Endodermal cell (in vitro differentiated cells): ENCODE measurements around the gene CDC123. TPM values are rescaled to one million over a fixed set of nuclear protein-coding genes. Genes with fewer than 3 reads are reported as not detected.

Experiments used
- DNase-seq: peaks from one replicate; pipeline ENCODE4 v3.0.0-alpha.2; 2017
- H3K27ac ChIP-seq: 2 replicates; pipeline ENCODE4 v1.5.1; 2013; ENCODE audit warnings: mild to moderate bottlenecking, low read depth, low read length, moderate library complexity
- H3K27me3 ChIP-seq: 2 replicates; pipeline ENCODE4 v1.6.1; 2013; ENCODE audit warnings: mild to moderate bottlenecking, low read length, moderate library complexity; ENCODE audit not compliant: insufficient read depth, control insufficient read depth, poor library complexity, severe bottlenecking
- H3K36me3 ChIP-seq: 2 replicates; pipeline ENCODE4 v1.7.0; 2013; ENCODE audit warnings: mild to moderate bottlenecking, low read length, moderate library complexity; ENCODE audit not compliant: control insufficient read depth, insufficient read depth
- H3K4me1 ChIP-seq: one replicate; pipeline ENCODE4 v1.7.0; 2013; ENCODE audit warnings: low read length; ENCODE audit not compliant: control insufficient read depth, insufficient read depth
- H3K4me3 ChIP-seq: 2 replicates; pipeline ENCODE4 v1.5.1; 2013; ENCODE audit warnings: mild to moderate bottlenecking, low read length, moderate library complexity
- H3K9ac ChIP-seq: 2 replicates; pipeline ENCODE4 v1.6.1; 2013; ENCODE audit warnings: mild to moderate bottlenecking, low read length, moderate library complexity; ENCODE audit not compliant: poor library complexity, severe bottlenecking; ENCODE audit errors: extremely low read depth
- H3K9me3 ChIP-seq: 2 replicates; pipeline ENCODE4 v1.6.1; 2013; ENCODE audit warnings: mild to moderate bottlenecking, low read length, moderate library complexity; ENCODE audit not compliant: control insufficient read depth
- H3K27ac Mint-ChIP-seq: 2 replicates; pipeline ENCODE4 v1.8.0; 2020; ENCODE audit warnings: mixed read lengths
- H3K27me3 Mint-ChIP-seq: 2 replicates; pipeline ENCODE4 v1.8.0; 2021; ENCODE audit warnings: mild to moderate bottlenecking, mixed read lengths; ENCODE audit not compliant: insufficient read depth
- H3K36me3 Mint-ChIP-seq: 2 replicates; pipeline ENCODE4 v1.8.0; 2020; ENCODE audit warnings: low read depth, mixed read lengths
- H3K4me1 Mint-ChIP-seq: 2 replicates; pipeline ENCODE4 v1.8.0; 2020; ENCODE audit warnings: mixed read lengths
- H3K4me3 Mint-ChIP-seq: 2 replicates; pipeline ENCODE4 v1.8.0; 2020; ENCODE audit warnings: mild to moderate bottlenecking, moderate library complexity, mixed read lengths
- H3K9me3 Mint-ChIP-seq: 2 replicates; pipeline ENCODE4 v1.8.0; 2020; ENCODE audit warnings: mild to moderate bottlenecking, mixed read lengths
- CTCF ChIP-seq: fragments of 200-600 bp; sonication (generic); conservative IDR thresholded peaks from 2 replicates; pipeline ENCODE4 v1.5.0; 2021; ENCODE audit warnings: antibody characterized with exemption, mild to moderate bottlenecking
- WGBS, 2 experiments: methylation state at CpG; one replicate each; pipeline versions ENCODE4 v1.1.5 to v1.1.7; 2013; ENCODE audit warnings: missing lambda C conversion rate in 2 of 2, mixed read lengths in 1 of 2; ENCODE audit not compliant: insufficient coverage in 1 of 2, insufficient read length in 1 of 2; 5-methylcytosine and 5-hydroxymethylcytosine counted together
- total RNA-seq, 2 donors: library from RNA; stranded (reverse); fragmentation: NEBNext Ultra II Directional in 1 of 2; extraction: Animal tissue kit (Norgen Biotek cat#: 25700) in 1 of 2; gene quantifications; 2 replicates in 1 of 2; 3 replicates in 1 of 2; pipeline ENCODE4 v1.2.1, GENCODE V29; 2021

The CDC123 gene
- total RNA-seq, 2 donors from 2014 or later, result 104 to 123 TPM

- 70 to 89% methylated on average over 4 to 6 of the region's 6 CpGs for WGBS, 2 experiments
- Mint-ChIP-seq H3K27ac (peak overlapping the region; percentile 1), H3K4me3 (no peak overlapping the region), H3K36me3 (peaks cover 66% of the 10 kb centered on the region), H3K27me3 (no peaks in the 10 kb centered on the region), H3K9me3 (peaks cover 10% of the 10 kb centered on the region), H3K4me1 (no peaks in the 10 kb centered on the region)
- Histone ChIP-seq H3K36me3 (peaks cover 80% of the 10 kb centered on the region), H3K4me3 (no peak overlapping the region), H3K4me1 (no peaks in the 10 kb centered on the region), H3K27me3 (no peaks in the 10 kb centered on the region), H3K9ac (no peak overlapping the region), H3K9me3 (peaks cover 5% of the 10 kb centered on the region), H3K27ac (no peak overlapping the region)
- no peak for DNase-seq
- peak; percentile 80 for TF ChIP-seq CTCF
These were observed 18.8 kb downstream of the CDC123 start for GRCh38 chr10:12214763-12215218.

- TF ChIP-seq CTCF, result no peak
- H3K4me1 ChIP-seq, result no peaks in the 10 kb centered on the region
- peaks cover 63% of the 10 kb centered on the region for H3K36me3 Mint-ChIP-seq
- no peak overlapping the region for H3K27ac Mint-ChIP-seq
- H3K4me3 Mint-ChIP-seq, result no peak overlapping the region
- no peak for DNase-seq
- no peak overlapping the region for H3K27ac ChIP-seq
- H3K4me3 ChIP-seq, result no peak overlapping the region
- H3K27me3 Mint-ChIP-seq, result no peaks in the 10 kb centered on the region
- H3K4me1 Mint-ChIP-seq, result no peaks in the 10 kb centered on the region
- H3K27me3 ChIP-seq, result no peaks in the 10 kb centered on the region
- H3K9ac ChIP-seq, result no peak overlapping the region
- H3K9me3 Mint-ChIP-seq, result peaks cover 14% of the 10 kb centered on the region
- H3K9me3 ChIP-seq, result peaks cover 8% of the 10 kb centered on the region
- peaks cover 77% of the 10 kb centered on the region for H3K36me3 ChIP-seq
- 94 to 98% methylated on average over 6 to 8 of the region's 8 CpGs for WGBS, 2 experiments
These were observed 23.0 kb downstream of the CDC123 start for GRCh38 chr10:12218991-12219390.

GRCh38 chr10:12221323-12222298 is 25.6 kb downstream of the CDC123 start:
- Mint-ChIP-seq H3K36me3 (peaks cover 78% of the 10 kb centered on the region), H3K27ac (peak overlapping the region; percentile 7), H3K4me3 (no peak overlapping the region), H3K9me3 (peaks cover 37% of the 10 kb centered on the region), H3K27me3 (no peaks in the 10 kb centered on the region), H3K4me1 (no peaks in the 10 kb centered on the region)
- no peak for DNase-seq
- TF ChIP-seq CTCF, result no peak
- Histone ChIP-seq H3K36me3 (peaks cover 74% of the 10 kb centered on the region), H3K9ac (no peak overlapping the region), H3K4me3 (no peak overlapping the region), H3K9me3 (peaks cover 24% of the 10 kb centered on the region), H3K27me3 (no peaks in the 10 kb centered on the region), H3K27ac (no peak overlapping the region), H3K4me1 (no peaks in the 10 kb centered on the region)
- 95 to 100% methylated on average over 4 to 9 of the region's 10 CpGs for WGBS, 2 experiments
